K562 (cell line): ENCODE data around the gene HFE. TPM values are rescaled to one million over a fixed set of nuclear protein-coding genes. Genes with fewer than 3 reads are reported as not detected.

Experiments
- EP400 ChIP-seq: fragments of 450-650 bp; IDR thresholded peaks from 2 replicates; pipeline ENCODE4 v1.6.1; 2017; ENCODE audit warnings: antibody characterized with exemption, mild to moderate bottlenecking, moderate library complexity
- GATAD2B ChIP-seq: fragments of 450-650 bp; IDR thresholded peaks from 2 replicates; pipeline ENCODE4 v1.6.1; 2017; ENCODE audit warnings: mild to moderate bottlenecking, borderline replicate concordance
- GTF2E2 ChIP-seq: fragments of 200-800 bp; sonication (Bioruptor generic); IDR thresholded peaks from 2 replicates; pipeline ENCODE4 v1.6.1; 2016; ENCODE audit warnings: missing genetic modification characterization, missing compliant biosample characterization
- HDAC8 ChIP-seq: fragments of 450-650 bp; IDR thresholded peaks from 2 replicates; pipeline ENCODE4 v1.6.1; 2016; ENCODE audit warnings: mild to moderate bottlenecking, missing genetic modification characterization, moderate library complexity, missing compliant biosample characterization
- HNRNPK ChIP-seq: fragments of 200-400 bp; formaldehyde crosslinking; IDR thresholded peaks from one replicate; pipeline ENCODE4 v1.6.1; 2018; ENCODE audit warnings: mild to moderate bottlenecking, low read depth, low read length; ENCODE audit not compliant: poor library complexity, severe bottlenecking
- MTA3 ChIP-seq: fragments of 450-650 bp; formaldehyde crosslinking; IDR thresholded peaks from 2 replicates; pipeline ENCODE4 v1.6.1; 2017; ENCODE audit warnings: mild to moderate bottlenecking, borderline replicate concordance
- NFXL1 ChIP-seq: fragments of 450-650 bp; formaldehyde crosslinking; IDR thresholded peaks from 2 replicates; pipeline ENCODE4 v1.4.0; 2021; ENCODE audit warnings: mild to moderate bottlenecking
- POLR2H ChIP-seq: IDR thresholded peaks from 2 replicates; pipeline ENCODE4 v1.6.1; 2016; ENCODE audit warnings: missing genetic modification characterization, low read depth, mild to moderate bottlenecking, control low read depth, missing compliant biosample characterization, moderate library complexity
- RBM34 ChIP-seq: fragments of 200-400 bp; formaldehyde crosslinking; IDR thresholded peaks from 2 replicates; pipeline ENCODE4 v1.6.1; 2018; ENCODE audit warnings: low read length, borderline replicate concordance; ENCODE audit not compliant: insufficient read depth
- ZFX ChIP-seq: sonication (generic); formaldehyde crosslinking; IDR thresholded peaks from 2 replicates; pipeline ENCODE4 v1.8.0; 2022; ENCODE audit warnings: mild to moderate bottlenecking, missing genetic modification reagents, moderate library complexity
- ZNF184 ChIP-seq: sonication (generic); formaldehyde crosslinking; IDR thresholded peaks from 2 replicates; pipeline ENCODE4 v1.5.0; 2020; ENCODE audit warnings: missing genetic modification reagents
- polyA plus RNA-seq, 8 experiments: library from polyadenylated mRNA; depleted of rRNA in 4 of 8; stranded (reverse) in 5 of 8; unstranded in 3 of 8; fragments of >200 nt; fragmentation: Nextera tagmentation in 2 of 8; fragmentation: Illumina TruSeq in 1 of 8; extraction: Ambion mirVana in 2 of 8; extraction: Trizol in 1 of 8; gene quantifications; 2 replicates each; pipeline versions ENCODE4 v1.2.1 to v1.2.3, GENCODE V29; 2011 to 2014; ENCODE audit warnings: inconsistent platforms in 1 of 8, missing spikeins in 1 of 8
- total RNA-seq, 7 experiments: library from RNA; depleted of rRNA in 6 of 7; stranded (reverse); fragments of >200 nt in 6 of 7; fragmentation: Illumina TruSeq in 2 of 7; extraction: Trizol in 2 of 7; gene quantifications; 2 replicates each; pipeline versions ENCODE4 v1.2.1 to v1.2.3, GENCODE V29; 2011 to 2021; ENCODE audit warnings: low replicate concordance in 1 of 7
- TF ChIP-seq, protein P1 (sequence below): fragments of 450-650 bp; formaldehyde crosslinking; IDR thresholded peaks from 2 replicates; pipeline ENCODE4 v1.4.0; 2022; ENCODE audit warnings: mild to moderate bottlenecking, moderate library complexity
- TF ChIP-seq, protein P2 (sequence below): fragments of 250-450 bp; sonication (Bioruptor Pico); IDR thresholded peaks from 2 replicates; pipeline ENCODE4 v1.8.0; 2022; ENCODE audit warnings: moderate library complexity, mild to moderate bottlenecking, inconsistent platforms
- TF ChIP-seq, protein P3 (sequence below): sonication (generic); formaldehyde crosslinking; IDR thresholded peaks from 2 replicates; pipeline ENCODE4 v1.8.0; 2023; ENCODE audit warnings: mild to moderate bottlenecking, missing genetic modification reagents
- TF ChIP-seq, protein P4 (sequence below): IDR thresholded peaks from 2 replicates; pipeline ENCODE4 v1.6.1; 2016; ENCODE audit warnings: missing genetic modification characterization, missing compliant biosample characterization
- TF ChIP-seq, protein P5 (sequence below): fragments of 250-450 bp; sonication (Bioruptor Pico); IDR thresholded peaks from 2 replicates; pipeline ENCODE4 v1.9.0; 2021; ENCODE audit warnings: mild to moderate bottlenecking, inconsistent platforms
- TF ChIP-seq, protein P6 (sequence below): fragments of 450-650 bp; conservative IDR thresholded peaks from 2 replicates; pipeline ENCODE4 v1.6.1; 2016; ENCODE audit warnings: missing genetic modification characterization, low read depth, mild to moderate bottlenecking, missing compliant biosample characterization, moderate library complexity

Gene HFE
- total and polyA plus RNA-seq, 9 of the 15 experiments (the other 6 are each of a cell fraction or from before 2014, with no cell fraction given) = 0.14 to 1.2 (median 0.76) TPM

DNA sequence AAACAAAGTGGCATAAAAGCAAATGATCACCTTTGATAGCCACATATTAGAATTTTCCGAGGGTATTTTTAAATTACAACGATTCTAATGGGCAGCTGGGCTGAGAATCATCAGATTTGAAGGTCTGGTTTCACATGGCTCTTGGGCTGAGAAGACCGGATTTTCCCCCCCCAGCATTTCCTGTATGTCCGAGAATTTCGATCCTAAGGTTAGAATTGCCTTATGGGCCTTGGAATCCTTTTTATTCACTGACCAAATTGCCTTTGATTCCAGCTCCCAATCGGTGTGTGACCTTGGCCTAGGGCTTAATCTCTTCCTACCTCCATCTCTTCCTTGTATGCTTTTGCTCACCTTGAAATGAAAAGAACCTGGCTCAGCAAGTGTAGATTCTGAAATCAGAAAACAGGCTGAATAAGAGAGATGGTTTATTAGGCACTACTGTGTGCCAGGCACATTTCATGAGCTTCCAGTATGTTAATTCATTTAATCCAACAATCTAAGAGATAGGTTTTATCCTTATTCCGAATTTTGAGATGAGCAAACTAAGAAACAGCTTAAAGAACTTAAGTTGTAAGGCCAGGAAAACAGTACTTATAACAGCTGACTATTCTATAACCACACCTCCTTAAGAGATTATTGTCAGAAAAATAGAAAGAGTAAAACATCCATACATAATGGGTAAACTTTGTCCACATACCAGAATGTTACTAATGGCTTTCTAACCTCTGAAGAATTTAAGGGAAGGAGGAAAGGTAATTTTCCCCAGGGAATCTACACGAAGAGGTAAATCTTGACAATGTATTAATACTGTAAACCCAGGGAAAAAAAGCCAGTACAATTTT, 39.4 kb downstream of the HFE start (continued):
- TF ChIP-seq, protein P1, sequence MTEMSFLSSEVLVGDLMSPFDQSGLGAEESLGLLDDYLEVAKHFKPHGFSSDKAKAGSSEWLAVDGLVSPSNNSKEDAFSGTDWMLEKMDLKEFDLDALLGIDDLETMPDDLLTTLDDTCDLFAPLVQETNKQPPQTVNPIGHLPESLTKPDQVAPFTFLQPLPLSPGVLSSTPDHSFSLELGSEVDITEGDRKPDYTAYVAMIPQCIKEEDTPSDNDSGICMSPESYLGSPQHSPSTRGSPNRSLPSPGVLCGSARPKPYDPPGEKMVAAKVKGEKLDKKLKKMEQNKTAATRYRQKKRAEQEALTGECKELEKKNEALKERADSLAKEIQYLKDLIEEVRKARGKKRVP (CRISPR knock-in tag) = no peak
- TF ChIP-seq, protein P2, sequence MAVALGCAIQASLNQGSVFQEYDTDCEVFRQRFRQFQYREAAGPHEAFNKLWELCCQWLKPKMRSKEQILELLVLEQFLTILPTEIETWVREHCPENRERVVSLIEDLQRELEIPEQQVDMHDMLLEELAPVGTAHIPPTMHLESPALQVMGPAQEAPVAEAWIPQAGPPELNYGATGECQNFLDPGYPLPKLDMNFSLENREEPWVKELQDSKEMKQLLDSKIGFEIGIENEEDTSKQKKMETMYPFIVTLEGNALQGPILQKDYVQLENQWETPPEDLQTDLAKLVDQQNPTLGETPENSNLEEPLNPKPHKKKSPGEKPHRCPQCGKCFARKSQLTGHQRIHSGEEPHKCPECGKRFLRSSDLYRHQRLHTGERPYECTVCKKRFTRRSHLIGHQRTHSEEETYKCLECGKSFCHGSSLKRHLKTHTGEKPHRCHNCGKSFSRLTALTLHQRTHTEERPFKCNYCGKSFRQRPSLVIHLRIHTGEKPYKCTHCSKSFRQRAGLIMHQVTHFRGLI (CRISPR knock-in tag) = no peak
- TF ChIP-seq HDAC8 (no peak), GATAD2B (0 out of 2 replicates have a peak, but pooled peaks have one; percentile 43), EP400 (peak; percentile 32; the same call in 1 of the 2 replicates), HNRNPK (no peak), MTA3 (0 out of 2 replicates have a peak, but pooled peaks have one; percentile 18), GTF2E2 (tag) (0 out of 2 replicates have a peak, but pooled peaks have one; percentile 44), POLR2H (peak; percentile 78; the same call in 1 of the 2 replicates), ZNF184 (no peak), RBM34 (no peak), NFXL1 (CRISPR knock-in tag) (no peak), ZFX (CRISPR knock-in tag) (peak; percentile 42; the same call in 1 of the 2 replicates)
- TF ChIP-seq, protein P3, sequence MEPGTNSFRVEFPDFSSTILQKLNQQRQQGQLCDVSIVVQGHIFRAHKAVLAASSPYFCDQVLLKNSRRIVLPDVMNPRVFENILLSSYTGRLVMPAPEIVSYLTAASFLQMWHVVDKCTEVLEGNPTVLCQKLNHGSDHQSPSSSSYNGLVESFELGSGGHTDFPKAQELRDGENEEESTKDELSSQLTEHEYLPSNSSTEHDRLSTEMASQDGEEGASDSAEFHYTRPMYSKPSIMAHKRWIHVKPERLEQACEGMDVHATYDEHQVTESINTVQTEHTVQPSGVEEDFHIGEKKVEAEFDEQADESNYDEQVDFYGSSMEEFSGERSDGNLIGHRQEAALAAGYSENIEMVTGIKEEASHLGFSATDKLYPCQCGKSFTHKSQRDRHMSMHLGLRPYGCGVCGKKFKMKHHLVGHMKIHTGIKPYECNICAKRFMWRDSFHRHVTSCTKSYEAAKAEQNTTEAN (CRISPR knock-in tag) = no peak
- TF ChIP-seq, protein P4, sequence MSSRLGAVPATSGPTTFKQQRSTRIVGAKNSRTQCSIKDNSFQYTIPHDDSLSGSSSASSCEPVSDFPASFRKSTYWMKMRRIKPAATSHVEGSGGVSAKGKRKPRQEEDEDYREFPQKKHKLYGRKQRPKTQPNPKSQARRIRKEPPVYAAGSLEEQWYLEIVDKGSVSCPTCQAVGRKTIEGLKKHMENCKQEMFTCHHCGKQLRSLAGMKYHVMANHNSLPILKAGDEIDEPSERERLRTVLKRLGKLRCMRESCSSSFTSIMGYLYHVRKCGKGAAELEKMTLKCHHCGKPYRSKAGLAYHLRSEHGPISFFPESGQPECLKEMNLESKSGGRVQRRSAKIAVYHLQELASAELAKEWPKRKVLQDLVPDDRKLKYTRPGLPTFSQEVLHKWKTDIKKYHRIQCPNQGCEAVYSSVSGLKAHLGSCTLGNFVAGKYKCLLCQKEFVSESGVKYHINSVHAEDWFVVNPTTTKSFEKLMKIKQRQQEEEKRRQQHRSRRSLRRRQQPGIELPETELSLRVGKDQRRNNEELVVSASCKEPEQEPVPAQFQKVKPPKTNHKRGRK = peak; percentile 63; the same call in 1 of the 2 replicates
- TF ChIP-seq, protein P5, sequence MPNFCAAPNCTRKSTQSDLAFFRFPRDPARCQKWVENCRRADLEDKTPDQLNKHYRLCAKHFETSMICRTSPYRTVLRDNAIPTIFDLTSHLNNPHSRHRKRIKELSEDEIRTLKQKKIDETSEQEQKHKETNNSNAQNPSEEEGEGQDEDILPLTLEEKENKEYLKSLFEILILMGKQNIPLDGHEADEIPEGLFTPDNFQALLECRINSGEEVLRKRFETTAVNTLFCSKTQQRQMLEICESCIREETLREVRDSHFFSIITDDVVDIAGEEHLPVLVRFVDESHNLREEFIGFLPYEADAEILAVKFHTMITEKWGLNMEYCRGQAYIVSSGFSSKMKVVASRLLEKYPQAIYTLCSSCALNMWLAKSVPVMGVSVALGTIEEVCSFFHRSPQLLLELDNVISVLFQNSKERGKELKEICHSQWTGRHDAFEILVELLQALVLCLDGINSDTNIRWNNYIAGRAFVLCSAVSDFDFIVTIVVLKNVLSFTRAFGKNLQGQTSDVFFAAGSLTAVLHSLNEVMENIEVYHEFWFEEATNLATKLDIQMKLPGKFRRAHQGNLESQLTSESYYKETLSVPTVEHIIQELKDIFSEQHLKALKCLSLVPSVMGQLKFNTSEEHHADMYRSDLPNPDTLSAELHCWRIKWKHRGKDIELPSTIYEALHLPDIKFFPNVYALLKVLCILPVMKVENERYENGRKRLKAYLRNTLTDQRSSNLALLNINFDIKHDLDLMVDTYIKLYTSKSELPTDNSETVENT (CRISPR knock-in tag) = no peak
- TF ChIP-seq, protein P6, sequence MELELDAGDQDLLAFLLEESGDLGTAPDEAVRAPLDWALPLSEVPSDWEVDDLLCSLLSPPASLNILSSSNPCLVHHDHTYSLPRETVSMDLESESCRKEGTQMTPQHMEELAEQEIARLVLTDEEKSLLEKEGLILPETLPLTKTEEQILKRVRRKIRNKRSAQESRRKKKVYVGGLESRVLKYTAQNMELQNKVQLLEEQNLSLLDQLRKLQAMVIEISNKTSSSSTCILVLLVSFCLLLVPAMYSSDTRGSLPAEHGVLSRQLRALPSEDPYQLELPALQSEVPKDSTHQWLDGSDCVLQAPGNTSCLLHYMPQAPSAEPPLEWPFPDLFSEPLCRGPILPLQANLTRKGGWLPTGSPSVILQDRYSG (tag) = no peak
